ENCODE results near the gene SLC27A3.

Gene SLC27A3

GRCh38 chr1:153774780-153775457 lies at the start of gene SLC27A3:
Gene SLC27A3, plus strand, starts transcription at chr1:153775407. Its CDS starts 91 bp downstream, at chr1:153775498.
- no peak for DNase-seq (ENCODE audit: low read depth)
- no peak for TF ChIP-seq CTCF (IDR thresholded peaks at IDR 0.05; ENCODE audit: control insufficient read depth, insufficient read depth, low read depth, low read length, missing control alignments)
- H3K4me3 ChIP-seq (ENCODE audit: control insufficient read depth, low read depth, low read length), result peak within 1 kb of the TSS; percentile 46

GRCh38 chr1:153727463-153728304 lies 47.5 kb upstream of the SLC27A3 start, which contains the start of gene INTS3:
Gene INTS3, plus strand, starts transcription at chr1:153728050. Its CDS starts 585 bp downstream, at chr1:153728635.
- peak; percentile 20 for TF ChIP-seq CTCF (IDR thresholded peaks at IDR 0.05; ENCODE audit: control insufficient read depth, insufficient read depth, low read depth, low read length, missing control alignments)
- DNase-seq (ENCODE audit: low read depth), result peak; percentile 100
- peak within 1 kb of the TSS; percentile 86 for H3K4me3 ChIP-seq (ENCODE audit: control insufficient read depth, low read depth, low read length)

GRCh38 chr1:153728305-153729066 lies 46.7 kb upstream of the SLC27A3 start:
- no peak for DNase-seq (ENCODE audit: low read depth)
- TF ChIP-seq CTCF (IDR thresholded peaks at IDR 0.05; ENCODE audit: control insufficient read depth, insufficient read depth, low read depth, low read length, missing control alignments), result no peak
- H3K4me3 ChIP-seq (ENCODE audit: control insufficient read depth, low read depth, low read length), result peak overlapping the region; percentile 86

- no peak overlapping the region for H3K4me3 ChIP-seq (ENCODE audit: control insufficient read depth, low read depth, low read length)
- no peak for DNase-seq (ENCODE audit: low read depth)
- no peak for TF ChIP-seq CTCF (IDR thresholded peaks at IDR 0.05; ENCODE audit: control insufficient read depth, insufficient read depth, low read depth, low read length, missing control alignments)
Measured at GRCh38 chr1:153730468-153730988, 44.7 kb upstream of the SLC27A3 start.

GRCh38 chr1:153733970-153734369 lies 41.2 kb upstream of the SLC27A3 start:
- no peak for DNase-seq (ENCODE audit: low read depth)
- no peak overlapping the region for H3K4me3 ChIP-seq (ENCODE audit: control insufficient read depth, low read depth, low read length)
- TF ChIP-seq CTCF (IDR thresholded peaks at IDR 0.05; ENCODE audit: control insufficient read depth, insufficient read depth, low read depth, low read length, missing control alignments), result no peak

Measured in AG09309 (cell line).